ENCODE data around the gene SLC35B2. TPM values are rescaled to one million over a fixed set of nuclear protein-coding genes. Genes with fewer than 3 reads are reported as not detected.

The SLC35B2 gene
- total and polyA plus RNA-seq, 9 of the 15 experiments (the other 6 are each of a cell fraction or from before 2014, with no cell fraction given), result 14.5 to 59.1 (median 47.1) TPM

GRCh38 chr6:44256775-44257024, 628 bp downstream of the SLC35B2 start (continued):
- no peak for TF ChIP-seq SIN3A (IDR thresholded peaks at IDR 0.05; ENCODE audit: borderline replicate concordance in 2 of 2, control insufficient read depth in 1 of 2, low read depth in 2 of 2, low read length in 2 of 2)
- TF ChIP-seq, protein P1, sequence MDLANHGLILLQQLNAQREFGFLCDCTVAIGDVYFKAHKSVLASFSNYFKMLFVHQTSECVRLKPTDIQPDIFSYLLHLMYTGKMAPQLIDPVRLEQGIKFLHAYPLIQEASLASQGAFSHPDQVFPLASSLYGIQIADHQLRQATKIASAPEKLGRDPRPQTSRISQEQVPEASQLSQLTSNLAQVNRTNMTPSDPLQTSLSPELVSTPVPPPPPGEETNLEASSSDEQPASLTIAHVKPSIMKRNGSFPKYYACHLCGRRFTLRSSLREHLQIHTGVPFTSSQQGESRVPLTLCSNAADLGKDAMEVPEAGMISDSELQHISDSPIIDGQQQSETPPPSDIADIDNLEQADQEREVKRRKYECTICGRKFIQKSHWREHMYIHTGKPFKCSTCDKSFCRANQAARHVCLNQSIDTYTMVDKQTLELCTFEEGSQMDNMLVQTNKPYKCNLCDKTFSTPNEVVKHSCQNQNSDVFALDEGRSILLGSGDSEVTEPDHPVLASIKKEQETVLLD (IDR thresholded peaks at IDR 0.05), result 0 out of 2 replicates have a peak, but pooled peaks have one; percentile 39
- 0 out of 2 replicates have a peak, but pooled peaks have one; percentile 14 for TF ChIP-seq SMAD4 (CRISPR knock-in tag; conservative IDR thresholded peaks at IDR 0.05)
- TF ChIP-seq ESRRA (IDR thresholded peaks at IDR 0.05; ENCODE audit: borderline replicate concordance, low read depth), result no peak; the same call in 1 of the 2 replicates
- no peak for TF ChIP-seq L3MBTL2 (IDR thresholded peaks at IDR 0.05)
- 0 out of 4 replicates have a peak, but pooled peaks of 1 of the 2 experiments have one; percentile 8 for TF ChIP-seq TEAD1 (CRISPR knock-in tag; IDR thresholded peaks at IDR 0.05)
- TF ChIP-seq TAF9B (IDR thresholded peaks at IDR 0.05; ENCODE audit: partially characterized antibody), result no peak
- peak; percentile 20; the same call in 1 of the 2 replicates for TF ChIP-seq ZNF24 (IDR thresholded peaks at IDR 0.05)
- peak; percentile 29 for TF ChIP-seq CHD1 (IDR thresholded peaks at IDR 0.05; ENCODE audit: low read length)
- TF ChIP-seq HBP1 (CRISPR knock-in tag; IDR thresholded peaks at IDR 0.05), result 0 out of 2 replicates have a peak, but pooled peaks have one; percentile 7
- 0 out of 2 replicates have a peak, but pooled peaks have one; percentile 19 for TF ChIP-seq XRCC5 (IDR thresholded peaks at IDR 0.05; ENCODE audit: low read depth, low read length)
- TF ChIP-seq SREBF2 (CRISPR knock-in tag; IDR thresholded peaks at IDR 0.05), result 0 out of 2 replicates have a peak, but pooled peaks have one; percentile 53
- TF ChIP-seq ZFPM2 (CRISPR knock-in tag; IDR thresholded peaks at IDR 0.05), result 0 out of 2 replicates have a peak, but pooled peaks have one; percentile 73
- peak; percentile 49; the same call in 1 of the 2 replicates for TF ChIP-seq SP1 (CRISPR knock-in tag; IDR thresholded peaks at IDR 0.05)
- TF ChIP-seq MBD2 (IDR thresholded peaks at IDR 0.05; ENCODE audit: borderline replicate concordance, low read depth), result no peak

Data from K562 (cell line).